HepG2 (cell line): ENCODE data around the gene CPPED1. TPM values are rescaled to one million over a fixed set of nuclear protein-coding genes. Genes with fewer than 3 reads are reported as not detected.

Experiments
- ATF3 ChIP-seq: sonication (generic); formaldehyde crosslinking; IDR thresholded peaks from 2 replicates; pipeline ENCODE4 v1.4.0; 2020; ENCODE audit warnings: missing genetic modification reagents
- BATF2 ChIP-seq: sonication (generic); formaldehyde crosslinking; IDR thresholded peaks from 2 replicates; pipeline ENCODE4 v1.8.0; 2022; ENCODE audit warnings: mild to moderate bottlenecking, missing genetic modification reagents, moderate library complexity
- CSRNP2 ChIP-seq: sonication (generic); formaldehyde crosslinking; conservative IDR thresholded peaks from 2 replicates; pipeline ENCODE4 v1.8.0; 2022; ENCODE audit warnings: low read depth, missing genetic modification reagents
- KLF15 ChIP-seq: sonication (generic); formaldehyde crosslinking; IDR thresholded peaks from 2 replicates; pipeline ENCODE4 v1.8.1; 2023; ENCODE audit warnings: borderline replicate concordance, mild to moderate bottlenecking, inconsistent platforms, missing genetic modification reagents, mixed read lengths
- MAFF ChIP-seq: IDR thresholded peaks from 2 replicates; pipeline ENCODE4 v1.6.1; 2011; ENCODE audit warnings: low read depth, low read length, improper control_type of control experiment
- MBD4 ChIP-seq: IDR thresholded peaks from 2 replicates; pipeline ENCODE4 v1.6.1; 2012; ENCODE audit warnings: low read length, inconsistent platforms, borderline replicate concordance
- PRMT3 ChIP-seq: sonication (generic); formaldehyde crosslinking; IDR thresholded peaks from 2 replicates; pipeline ENCODE4 v1.8.1; 2022; ENCODE audit warnings: low read depth, mild to moderate bottlenecking, moderate library complexity, missing genetic modification reagents, borderline replicate concordance
- SAP130 ChIP-seq: IDR thresholded peaks from 2 replicates; pipeline ENCODE4 v1.6.1; 2016; ENCODE audit warnings: low read depth
- XBP1 ChIP-seq: sonication (generic); formaldehyde crosslinking; IDR thresholded peaks from 2 replicates; pipeline ENCODE4 v1.5.0; 2020; ENCODE audit warnings: missing genetic modification reagents
- ZBTB38 ChIP-seq: sonication (generic); formaldehyde crosslinking; IDR thresholded peaks from 2 replicates; pipeline ENCODE4 v1.5.1; 2020; ENCODE audit warnings: mild to moderate bottlenecking, missing genetic modification reagents
- ZBTB43 ChIP-seq: sonication (generic); formaldehyde crosslinking; conservative IDR thresholded peaks from 2 replicates; pipeline ENCODE4 v1.4.0; 2020; ENCODE audit warnings: missing genetic modification reagents
- ZFP36L2 ChIP-seq: sonication (generic); formaldehyde crosslinking; IDR thresholded peaks from 2 replicates; pipeline ENCODE4 v1.4.0; 2020; ENCODE audit warnings: missing genetic modification reagents
- ZFY ChIP-seq: sonication (generic); formaldehyde crosslinking; IDR thresholded peaks from 2 replicates; pipeline ENCODE4 v1.4.0; 2020; ENCODE audit warnings: missing genetic modification reagents
- ZKSCAN1 ChIP-seq: fragments of 150-350 bp; IDR thresholded peaks from 2 replicates; pipeline ENCODE4 v1.6.1; 2014; ENCODE audit warnings: low read length
- ZNF451 ChIP-seq: sonication (generic); formaldehyde crosslinking; IDR thresholded peaks from 2 replicates; pipeline ENCODE4 v1.5.0; 2020; ENCODE audit warnings: mild to moderate bottlenecking, missing genetic modification reagents
- ZNF543 ChIP-seq: sonication (generic); formaldehyde crosslinking; IDR thresholded peaks from 2 replicates; pipeline ENCODE4 v1.4.0; 2020; ENCODE audit warnings: mild to moderate bottlenecking, missing genetic modification reagents
- ZNF775 ChIP-seq: sonication (generic); formaldehyde crosslinking; IDR thresholded peaks from 2 replicates; pipeline ENCODE4 v1.4.0; 2020; ENCODE audit warnings: missing genetic modification reagents, mild to moderate bottlenecking, moderate library complexity, borderline replicate concordance
- polyA plus RNA-seq, 8 experiments: library from polyadenylated mRNA; depleted of rRNA in 3 of 8; stranded (reverse) in 7 of 8; unstranded in 1 of 8; fragments of >200 nt; fragmentation: Illumina TruSeq in 4 of 8; extraction: Trizol in 4 of 8; gene quantifications; 2 replicates each; pipeline versions ENCODE4 v1.2.1 to v1.2.3, GENCODE V29; 2011 to 2016; ENCODE audit warnings: low read depth in 4 of 8, missing spikeins in 1 of 8, mixed read lengths in 1 of 8; ENCODE audit not compliant: insufficient read depth in 1 of 8
- total RNA-seq, 5 experiments: library from RNA; depleted of rRNA; stranded (reverse); fragments of >200 nt; fragmentation: Illumina TruSeq; extraction: Trizol; gene quantifications; 2 replicates each; pipeline ENCODE4 v1.2.3, GENCODE V29; 2016; ENCODE audit warnings: low read depth in 1 of 5
- TF ChIP-seq, protein P1 (sequence below), 2 experiments: sonication (generic) in 1 of 2; formaldehyde crosslinking in 1 of 2; IDR thresholded peaks; 2 replicates each; pipeline versions ENCODE4 v1.5.1 to v1.6.1; 2011 to 2020; ENCODE audit warnings: borderline replicate concordance in 1 of 2, low read depth in 1 of 2, low read length in 1 of 2, mild to moderate bottlenecking in 1 of 2, missing genetic modification reagents in 1 of 2, moderate library complexity in 1 of 2

CPPED1 gene
- total and polyA plus RNA-seq, 2 of the 13 experiments (the other 11 are each of a cell fraction or from before 2014, with no cell fraction given), result 66.6 to 71.3 TPM

DNA sequence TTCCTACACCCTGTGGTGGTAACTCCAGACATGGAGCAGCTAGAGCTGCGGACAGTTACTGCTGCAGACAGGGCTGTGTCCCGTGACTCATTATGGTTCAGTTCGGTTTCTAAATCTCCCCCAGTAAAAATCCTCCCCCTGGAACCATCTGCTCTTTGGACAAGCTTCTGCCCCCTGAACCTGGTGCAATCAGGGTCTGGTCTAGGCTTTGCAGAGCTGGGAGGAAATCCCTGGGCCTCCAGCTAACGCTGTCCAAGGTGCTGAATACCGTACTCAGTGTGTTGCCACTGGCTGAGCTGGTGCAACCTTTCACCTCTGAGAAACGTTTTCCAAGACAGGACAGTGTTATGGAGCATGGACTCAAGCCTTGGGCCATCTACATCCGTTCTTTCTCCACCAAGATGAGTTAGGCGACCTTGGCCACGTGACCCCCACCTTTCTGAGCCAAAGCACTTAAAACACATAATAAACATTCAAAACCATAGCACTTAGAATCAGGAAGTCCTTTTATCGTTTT is 142.0 kb downstream of the CPPED1 start (continued):
- TF ChIP-seq XBP1, result 0 out of 2 replicates have a peak, but pooled peaks have one; percentile 45
- peak; percentile 94 for TF ChIP-seq ZFP36L2 (CRISPR knock-in tag)
- peak; percentile 89 for TF ChIP-seq ZBTB38 (CRISPR knock-in tag)
- TF ChIP-seq KLF15 (CRISPR knock-in tag), result no peak; the same call in 1 of the 2 replicates
- TF ChIP-seq ZNF451 (CRISPR knock-in tag), result peak; percentile 82; the same call in 1 of the 2 replicates
- peak; percentile 51; the same call in 1 of the 2 replicates for TF ChIP-seq ZFY (CRISPR knock-in tag)
- peak; percentile 85 for TF ChIP-seq SAP130
- TF ChIP-seq ATF3 (CRISPR knock-in tag), result peak; percentile 65; the same call in 1 of the 2 replicates
- TF ChIP-seq ZNF775, result peak; percentile 80; the same call in 1 of the 2 replicates
- TF ChIP-seq MBD4, result no peak
- 0 out of 2 replicates have a peak, but pooled peaks have one; percentile 34 for TF ChIP-seq CSRNP2 (CRISPR knock-in tag)
- no peak for TF ChIP-seq MAFF
- TF ChIP-seq ZNF543 (CRISPR knock-in tag), result no peak; the same call in 1 of the 2 replicates
- TF ChIP-seq BATF2 (CRISPR knock-in tag), result peak; percentile 94
- 0 out of 2 replicates have a peak, but pooled peaks have one; percentile 29 for TF ChIP-seq PRMT3
- no peak for TF ChIP-seq ZKSCAN1
- TF ChIP-seq, protein P1, sequence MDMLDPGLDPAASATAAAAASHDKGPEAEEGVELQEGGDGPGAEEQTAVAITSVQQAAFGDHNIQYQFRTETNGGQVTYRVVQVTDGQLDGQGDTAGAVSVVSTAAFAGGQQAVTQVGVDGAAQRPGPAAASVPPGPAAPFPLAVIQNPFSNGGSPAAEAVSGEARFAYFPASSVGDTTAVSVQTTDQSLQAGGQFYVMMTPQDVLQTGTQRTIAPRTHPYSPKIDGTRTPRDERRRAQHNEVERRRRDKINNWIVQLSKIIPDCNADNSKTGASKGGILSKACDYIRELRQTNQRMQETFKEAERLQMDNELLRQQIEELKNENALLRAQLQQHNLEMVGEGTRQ (IDR thresholded peaks at IDR 0.05; ENCODE audit: low read depth, low read length), result no peak
- TF ChIP-seq, protein P1 (CRISPR knock-in tag; IDR thresholded peaks at IDR 0.05; ENCODE audit: borderline replicate concordance), result no peak
- TF ChIP-seq ZBTB43 (CRISPR knock-in tag), result peak; percentile 83; the same call in 1 of the 2 replicates
